Neural progenitor cell (in vitro differentiated cells): ENCODE data around the gene HMGB4.

ENCODE experiments used
- EZH2phosphoT487 ChIP-seq: fragments of 200-600 bp; sonication (generic); IDR thresholded peaks from 2 replicates; pipeline ENCODE4 v1.6.1; 2017; ENCODE audit warnings: antibody characterized with exemption
- TF ChIP-seq, protein P1 (sequence below): fragments of 200-600 bp; sonication (generic); IDR thresholded peaks from 2 replicates; pipeline ENCODE4 v1.5.1; 2017; ENCODE audit warnings: antibody characterized with exemption, mild to moderate bottlenecking

DNA sequence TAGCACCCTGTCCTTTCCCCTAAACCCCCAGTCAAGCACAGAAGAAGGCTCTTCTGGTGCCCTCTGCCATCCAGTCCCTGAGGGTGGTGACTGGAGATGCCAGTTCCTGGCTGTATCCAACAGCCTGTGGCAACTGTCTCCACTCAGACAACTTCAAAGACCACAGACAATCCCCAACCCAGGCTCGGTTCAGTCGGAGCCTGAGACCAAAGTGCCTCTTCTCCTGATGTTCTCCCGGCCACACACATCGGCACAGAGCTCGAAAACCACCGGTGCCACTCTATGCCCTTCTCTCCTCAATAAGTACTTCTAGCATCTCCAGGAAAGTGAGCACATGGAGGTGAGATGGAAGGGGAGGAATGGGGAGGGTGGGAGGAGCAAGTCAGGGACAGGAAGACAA is 39.6 kb upstream of the HMGB4 start:
- TF ChIP-seq EZH2phosphoT487, result no peak
- TF ChIP-seq, protein P1, sequence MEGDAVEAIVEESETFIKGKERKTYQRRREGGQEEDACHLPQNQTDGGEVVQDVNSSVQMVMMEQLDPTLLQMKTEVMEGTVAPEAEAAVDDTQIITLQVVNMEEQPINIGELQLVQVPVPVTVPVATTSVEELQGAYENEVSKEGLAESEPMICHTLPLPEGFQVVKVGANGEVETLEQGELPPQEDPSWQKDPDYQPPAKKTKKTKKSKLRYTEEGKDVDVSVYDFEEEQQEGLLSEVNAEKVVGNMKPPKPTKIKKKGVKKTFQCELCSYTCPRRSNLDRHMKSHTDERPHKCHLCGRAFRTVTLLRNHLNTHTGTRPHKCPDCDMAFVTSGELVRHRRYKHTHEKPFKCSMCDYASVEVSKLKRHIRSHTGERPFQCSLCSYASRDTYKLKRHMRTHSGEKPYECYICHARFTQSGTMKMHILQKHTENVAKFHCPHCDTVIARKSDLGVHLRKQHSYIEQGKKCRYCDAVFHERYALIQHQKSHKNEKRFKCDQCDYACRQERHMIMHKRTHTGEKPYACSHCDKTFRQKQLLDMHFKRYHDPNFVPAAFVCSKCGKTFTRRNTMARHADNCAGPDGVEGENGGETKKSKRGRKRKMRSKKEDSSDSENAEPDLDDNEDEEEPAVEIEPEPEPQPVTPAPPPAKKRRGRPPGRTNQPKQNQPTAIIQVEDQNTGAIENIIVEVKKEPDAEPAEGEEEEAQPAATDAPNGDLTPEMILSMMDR, result no peak
